HEK293T (cell line): ENCODE measurements around the gene C19orf73.

Source experiments
- FOXM1 ChIP-seq: fragments of 450-650 bp; IDR thresholded peaks from 2 replicates; pipeline ENCODE4 v1.6.1; 2017; ENCODE audit warnings: mild to moderate bottlenecking, borderline replicate concordance
- HDGF ChIP-seq: fragments of 450-650 bp; IDR thresholded peaks from 2 replicates; pipeline ENCODE4 v1.6.1; 2017; ENCODE audit warnings: antibody characterized with exemption, borderline replicate concordance
- PKNOX1 ChIP-seq: fragments of 450-650 bp; IDR thresholded peaks from 2 replicates; pipeline ENCODE4 v1.6.1; 2016
- SP1 ChIP-seq: fragments of 450-650 bp; IDR thresholded peaks from 2 replicates; pipeline ENCODE4 v1.6.1; 2017
- TARDBP ChIP-seq: fragments of 450-650 bp; IDR thresholded peaks from 2 replicates; pipeline ENCODE4 v1.6.1; 2016

GRCh38 chr19:49127674-49128544 lies 9.0 kb upstream of the C19orf73 start:
- TF ChIP-seq HDGF: no peak
- peak; percentile 81 for TF ChIP-seq PKNOX1
- TF ChIP-seq TARDBP: no peak
- TF ChIP-seq FOXM1: no peak
- no peak for TF ChIP-seq SP1
